ENCODE data around the gene FNIP2.
"Not testable (repeated sequence)": the region's sequence is repeated elsewhere in the genome, so short reads cannot be mapped to it uniquely, and the experiment has no call there.

Gene FNIP2

GRCh38 chr4:158890294-158890693 is 121.5 kb downstream of the FNIP2 start:
- H3K4me3 ChIP-seq, result no peak overlapping the region
- H3K27ac ChIP-seq, result no peak overlapping the region

GRCh38 chr4:158891256-158891655 is 122.4 kb downstream of the FNIP2 start:
- no peak overlapping the region for H3K27ac ChIP-seq

DNA sequence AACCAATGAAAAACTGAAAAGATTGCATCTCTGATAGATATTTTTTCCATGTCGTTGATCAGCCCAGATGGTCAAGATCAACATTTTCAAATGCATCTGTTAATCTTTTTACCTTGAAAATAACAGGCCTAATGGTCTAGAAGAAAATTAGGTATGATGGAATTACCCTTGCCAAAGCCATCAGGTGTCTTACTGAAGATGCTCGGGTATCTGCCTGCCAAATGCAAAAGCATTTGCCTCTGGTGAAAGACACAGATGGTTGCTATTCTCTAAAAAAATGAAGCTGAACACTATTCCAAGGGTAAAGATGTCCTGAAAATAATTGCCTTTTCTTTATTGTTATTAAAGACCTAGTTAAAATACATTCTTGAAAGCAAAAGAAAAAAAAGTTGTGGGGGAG is 126.0 kb downstream of the FNIP2 start:
- no peak overlapping the region for H3K4me3 ChIP-seq
- H3K27ac ChIP-seq, result no peak overlapping the region

More at GRCh38 chr4:158891256-158891655, 122.4 kb downstream of the FNIP2 start:
- H3K4me3 ChIP-seq, result no peak overlapping the region

- no peak overlapping the region for H3K4me3 ChIP-seq
- peak overlapping the region in 1 of 21 experiments; percentile 39 for H3K27ac ChIP-seq
These were observed 127.2 kb downstream of the FNIP2 start for GRCh38 chr4:158895797-158896576.

- H3K27ac ChIP-seq, result peak overlapping the region in 1 of 21 experiments; percentile 39
These were observed 127.9 kb downstream of the FNIP2 start for GRCh38 chr4:158896577-158897238.

GRCh38 chr4:158900408-158900807 is 131.6 kb downstream of the FNIP2 start:
- H3K27ac ChIP-seq, H3K4me3 ChIP-seq: not testable (repeated sequence)

More at GRCh38 chr4:158896577-158897238, 127.9 kb downstream of the FNIP2 start:
- H3K4me3 ChIP-seq, result not testable (repeated sequence)

DNA sequence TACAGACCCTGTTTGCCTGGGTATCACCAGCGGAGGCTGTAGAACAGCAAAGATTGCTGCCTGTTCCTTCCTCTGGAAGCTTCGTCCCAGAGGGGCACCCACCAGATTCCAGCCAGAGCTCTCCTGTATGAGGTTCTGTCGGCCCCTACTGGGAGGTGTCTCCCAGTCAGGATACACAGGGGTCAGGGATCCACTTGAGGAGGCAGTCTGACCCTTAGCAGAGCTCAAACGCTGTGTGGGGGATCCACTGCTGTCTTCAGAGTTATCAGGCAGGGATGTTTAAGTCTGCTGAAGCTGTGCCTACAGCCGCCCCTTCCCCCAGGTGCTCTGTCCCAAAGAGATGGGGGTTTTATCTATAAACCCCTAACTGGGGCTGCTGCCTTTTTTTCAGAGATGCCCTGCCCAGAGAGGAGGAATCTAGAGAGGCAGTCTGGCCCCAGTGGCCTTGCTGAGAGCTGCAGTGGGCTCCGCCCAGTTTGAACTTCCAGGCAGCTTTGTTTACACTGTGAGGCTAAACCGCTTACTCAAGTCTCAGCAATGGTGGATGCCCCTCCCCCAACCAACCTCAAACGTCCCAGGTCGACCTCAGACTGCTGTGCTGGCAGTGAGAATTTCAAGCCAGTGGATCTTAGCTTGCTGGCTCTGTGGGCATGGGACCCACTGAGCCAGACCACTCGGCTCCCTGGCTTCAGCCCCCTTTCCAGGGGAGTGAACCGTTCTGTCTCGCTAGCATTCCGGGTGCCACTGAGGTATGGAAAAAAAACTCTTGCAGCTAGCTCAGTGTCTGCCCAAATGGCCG is 133.7 kb downstream of the FNIP2 start:
- not testable (repeated sequence) for H3K4me3 ChIP-seq, H3K27ac ChIP-seq

DNA sequence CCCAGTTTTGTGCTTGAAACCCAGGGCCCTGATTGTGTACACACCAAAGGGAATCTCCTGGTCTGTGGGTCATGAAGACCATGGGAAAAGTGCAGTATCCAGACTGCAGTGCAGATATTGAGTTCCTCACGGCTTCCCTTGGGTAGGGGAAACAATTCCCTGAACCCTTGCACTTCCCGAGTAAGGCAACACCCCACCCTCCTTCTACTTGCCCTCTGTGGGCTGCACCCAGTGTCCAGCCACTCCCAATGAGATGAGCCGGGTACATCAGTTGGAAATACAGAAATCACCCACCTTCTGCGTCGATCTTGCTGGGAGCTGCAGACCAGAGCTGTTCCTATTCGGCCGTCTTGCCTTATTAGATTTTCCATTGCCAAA is 134.2 kb downstream of the FNIP2 start:
- Histone ChIP-seq H3K4me3 (no peak overlapping the region), H3K27ac (no peak overlapping the region)

- Histone ChIP-seq H3K4me3 (no peak overlapping the region), H3K27ac (no peak overlapping the region)
These were observed 134.7 kb downstream of the FNIP2 start for GRCh38 chr4:158903472-158904043.

DNA sequence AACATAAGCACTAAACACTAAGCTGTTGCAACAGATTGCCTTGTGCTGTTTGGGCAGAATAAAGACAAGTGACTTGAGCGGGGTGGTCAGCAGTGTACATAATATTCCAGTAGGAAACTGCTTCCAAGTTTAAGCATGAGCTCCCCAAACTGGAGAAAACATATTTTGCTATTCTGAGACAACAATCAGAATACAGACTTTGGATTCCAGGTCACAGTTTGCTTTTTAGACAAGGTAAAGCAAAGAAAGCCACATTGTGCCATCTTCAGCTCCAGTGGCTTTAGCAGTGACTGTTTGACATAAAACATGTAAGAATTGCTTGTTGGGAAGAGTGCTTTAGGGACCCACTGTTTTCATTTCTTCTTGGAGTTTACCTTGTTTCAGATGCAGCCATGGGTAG is 136.0 kb downstream of the FNIP2 start:
- Histone ChIP-seq H3K4me3 (no peak overlapping the region), H3K27ac (no peak overlapping the region)

- H3K4me3 ChIP-seq, result no peak overlapping the region
- H3K27ac ChIP-seq, result no peak overlapping the region
These were observed 137.2 kb downstream of the FNIP2 start for GRCh38 chr4:158906073-158906472.

DNA sequence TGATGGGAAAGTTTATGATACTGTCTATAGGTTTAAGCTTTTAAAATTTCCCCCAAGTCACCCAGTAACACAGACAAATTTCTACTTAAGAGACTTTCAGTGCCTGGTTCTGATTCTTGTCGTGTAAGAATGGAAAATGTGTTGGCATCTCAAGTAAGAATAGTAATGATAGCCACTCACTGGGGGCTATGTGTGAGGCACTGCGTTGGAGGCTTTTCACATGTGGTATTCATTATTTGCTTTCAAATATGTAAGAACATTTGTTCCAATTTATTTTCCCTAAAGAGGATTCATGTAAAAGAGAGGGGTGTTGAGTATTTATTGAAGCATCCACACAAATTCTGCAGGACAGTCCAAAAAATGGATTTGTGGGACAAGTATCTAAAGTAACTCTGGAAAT is 143.6 kb downstream of the FNIP2 start:
- H3K27ac ChIP-seq, result no peak overlapping the region

GRCh38 chr4:158912806-158913205 is 144.0 kb downstream of the FNIP2 start:
- Histone ChIP-seq H3K4me3 (no peak overlapping the region), H3K27ac (no peak overlapping the region)

More for the DNA sequence above, 143.6 kb downstream of the FNIP2 start:
- H3K4me3 ChIP-seq, result no peak overlapping the region

DNA sequence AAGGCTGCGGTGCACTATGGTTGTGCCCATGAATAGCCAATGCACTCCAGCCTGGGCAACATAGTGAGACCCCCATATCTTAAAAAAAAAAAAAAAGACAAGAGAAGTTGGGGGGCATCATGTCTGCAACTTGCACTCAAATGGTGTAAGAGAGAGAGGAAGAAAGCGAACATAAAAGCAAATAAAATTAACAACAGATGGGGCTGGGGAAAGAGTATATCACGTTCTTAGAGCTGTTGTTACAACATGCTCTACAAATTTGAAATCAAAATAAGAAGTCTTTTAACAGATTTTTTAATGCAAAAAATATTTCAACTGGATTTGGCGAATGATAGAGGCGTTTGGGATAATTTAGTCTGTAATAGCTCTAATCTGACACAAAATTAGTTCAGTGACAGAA is 144.9 kb downstream of the FNIP2 start:
- H3K27ac ChIP-seq, result no peak overlapping the region

GRCh38 chr4:158914218-158914617 is 145.4 kb downstream of the FNIP2 start:
- H3K27ac ChIP-seq, result no peak overlapping the region
- no peak overlapping the region for H3K4me3 ChIP-seq

More for the DNA sequence above, 144.9 kb downstream of the FNIP2 start:
- H3K4me3 ChIP-seq, result no peak overlapping the region

DNA sequence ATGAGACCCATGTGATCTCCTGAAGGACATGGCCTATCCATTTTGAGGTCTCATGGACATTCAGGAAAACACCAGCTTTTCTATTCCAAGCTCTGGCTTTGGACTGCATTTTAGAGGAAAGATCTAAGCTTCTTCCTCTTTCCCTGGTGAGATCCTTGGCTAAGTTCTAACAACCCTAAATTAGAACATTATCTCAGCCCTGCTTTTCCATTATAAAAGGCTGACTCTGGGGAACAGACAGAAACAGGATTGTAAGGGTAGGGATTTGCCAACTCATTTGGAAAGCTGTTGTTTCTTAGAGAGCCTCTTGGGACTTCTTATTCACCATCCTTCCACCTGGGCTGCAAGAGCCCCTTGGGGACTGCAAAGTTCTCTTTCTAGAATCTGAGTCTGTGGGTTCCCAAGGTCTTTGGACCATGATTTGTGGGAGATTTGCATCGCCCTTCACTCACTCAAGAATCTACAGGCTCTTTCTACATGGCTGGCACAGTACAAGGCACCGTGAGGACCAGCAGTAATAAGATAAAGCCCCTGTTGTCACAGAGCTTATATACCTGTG is 146.9 kb downstream of the FNIP2 start:
- H3K4me3 ChIP-seq, result no peak overlapping the region
- H3K27ac ChIP-seq, result no peak overlapping the region

DNA sequence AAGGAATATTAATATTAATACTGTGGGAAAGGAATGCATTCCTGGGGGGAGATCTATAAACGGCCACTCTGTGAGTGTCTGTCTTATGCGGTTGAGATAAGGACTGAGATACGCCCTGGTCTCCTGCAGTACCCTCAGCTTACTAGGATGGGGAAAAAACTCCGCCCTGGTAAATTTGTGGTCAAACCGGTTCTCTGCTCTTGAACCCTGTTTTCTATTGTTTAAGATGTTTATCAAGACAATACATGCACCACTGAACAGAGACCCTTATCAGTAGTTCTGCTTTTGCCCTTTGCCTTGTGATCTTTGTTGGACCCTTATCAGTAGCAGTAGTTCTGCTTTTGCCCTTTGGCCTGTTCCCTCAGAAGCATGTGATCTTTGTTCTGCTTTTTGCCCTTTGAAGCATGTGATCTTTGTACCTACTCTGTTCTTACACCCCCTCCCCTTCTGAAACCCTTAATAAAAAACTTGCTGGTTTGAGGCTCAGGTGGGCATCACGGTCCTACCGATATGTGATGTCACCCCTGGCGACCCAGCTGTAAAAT is 151.7 kb downstream of the FNIP2 start:
- H3K27ac ChIP-seq, H3K4me3 ChIP-seq: not testable (repeated sequence)

DNA sequence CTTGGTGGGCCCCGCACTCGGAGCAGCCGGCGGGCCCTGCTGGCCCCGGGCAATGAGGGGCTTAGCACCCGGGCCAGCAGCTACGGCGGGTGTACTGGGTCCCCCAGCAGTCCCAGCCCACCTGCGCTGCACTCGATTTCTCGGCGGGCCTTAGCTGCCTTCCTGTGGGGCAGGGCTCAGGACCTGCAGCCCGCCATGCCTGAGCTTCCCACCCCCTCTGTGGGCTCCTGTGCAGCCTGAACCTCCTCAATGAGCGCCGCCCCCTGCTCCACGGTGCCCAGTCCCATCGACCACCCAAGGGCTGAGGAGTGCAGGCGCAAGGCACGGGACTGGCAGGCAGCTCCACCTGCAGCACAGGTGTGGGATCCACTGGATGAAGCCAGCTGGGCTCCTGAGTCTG is 158.9 kb downstream of the FNIP2 start:
- H3K27ac ChIP-seq, H3K4me3 ChIP-seq: not testable (repeated sequence)

- Histone ChIP-seq H3K27ac (no peak overlapping the region), H3K4me3 (no peak overlapping the region)
These were observed 161.3 kb downstream of the FNIP2 start for GRCh38 chr4:158929939-158930638.

Data from skin epidermis (tissue), 12 donors.